ENCODE measurements around the gene PCDHGA11.
"Not testable (repeated sequence)": the region's sequence is repeated elsewhere in the genome, so short reads cannot be mapped to it uniquely, and the experiment has no call there.

Gene PCDHGA11

GRCh38 chr5:141420855-141421488, at the start of gene PCDHGA11:
TSS of gene PCDHGA11 (plus strand) at chr5:141421051. CDS start at chr5:141421228, 177 bp downstream.
- peak; percentile 51 for DNase-seq (ENCODE audit: low spot score)

GRCh38 chr5:141371572-141372475, 49.0 kb upstream of the PCDHGA11 start:
- DNase-seq (ENCODE audit: low spot score) = no peak

- no peak for DNase-seq (ENCODE audit: low spot score)
Measured at GRCh38 chr5:141373673-141374317, 47.1 kb upstream of the PCDHGA11 start, which contains the start of gene PCDHGA6. TSS of gene PCDHGA6 (plus strand) at chr5:141373891. CDS start at chr5:141374084, 193 bp downstream.

GRCh38 chr5:141374627-141375026, 46.2 kb upstream of the PCDHGA11 start:
- no peak for DNase-seq (ENCODE audit: low spot score)

GRCh38 chr5:141375444-141376155, 45.3 kb upstream of the PCDHGA11 start:
- DNase-seq (ENCODE audit: low spot score) = not testable (repeated sequence)

- no peak for DNase-seq (ENCODE audit: low spot score)
Measured at GRCh38 chr5:141382469-141383294, 38.2 kb upstream of the PCDHGA11 start, which contains the start of gene PCDHGA7. TSS of gene PCDHGA7 (plus strand) at chr5:141382742. CDS start at chr5:141382900, 158 bp downstream.

GRCh38 chr5:141383345-141383744, 37.5 kb upstream of the PCDHGA11 start:
- DNase-seq (ENCODE audit: low spot score) = no peak

- DNase-seq (ENCODE audit: low spot score) = no peak
Measured at GRCh38 chr5:141384471-141385267, 36.2 kb upstream of the PCDHGA11 start.

- peak; percentile 25 for DNase-seq (ENCODE audit: low spot score)
Measured at GRCh38 chr5:141387557-141388311, 33.1 kb upstream of the PCDHGA11 start, which contains the start of gene PCDHGB4. TSS of gene PCDHGB4 (plus strand) at chr5:141387698. CDS start at chr5:141387885, 187 bp downstream.

- no peak for DNase-seq (ENCODE audit: low spot score)
Measured at GRCh38 chr5:141388661-141389060, 32.2 kb upstream of the PCDHGA11 start.

- no peak for DNase-seq (ENCODE audit: low spot score)
Measured at GRCh38 chr5:141389153-141390042, 31.5 kb upstream of the PCDHGA11 start.

- no peak for DNase-seq (ENCODE audit: low spot score)
Measured at GRCh38 chr5:141392429-141393198, 28.2 kb upstream of the PCDHGA11 start, which contains the start of gene PCDHGA8. TSS of gene PCDHGA8 (plus strand) at chr5:141392633. CDS start at chr5:141392814, 181 bp downstream.

GRCh38 chr5:141393267-141393666, 27.6 kb upstream of the PCDHGA11 start:
- DNase-seq (ENCODE audit: low spot score) = no peak

GRCh38 chr5:141394401-141395187, 26.3 kb upstream of the PCDHGA11 start:
- DNase-seq (ENCODE audit: low spot score) = not testable (repeated sequence)

GRCh38 chr5:141397756-141398551, 22.9 kb upstream of the PCDHGA11 start, which contains the start of gene PCDHGB5:
TSS of gene PCDHGB5 (plus strand) at chr5:141397947. CDS start at chr5:141398128, 181 bp downstream.
- DNase-seq (ENCODE audit: low spot score) = peak; percentile 46
